Measurements from ENCODE around the gene STK38L.

STK38L gene

DNA sequence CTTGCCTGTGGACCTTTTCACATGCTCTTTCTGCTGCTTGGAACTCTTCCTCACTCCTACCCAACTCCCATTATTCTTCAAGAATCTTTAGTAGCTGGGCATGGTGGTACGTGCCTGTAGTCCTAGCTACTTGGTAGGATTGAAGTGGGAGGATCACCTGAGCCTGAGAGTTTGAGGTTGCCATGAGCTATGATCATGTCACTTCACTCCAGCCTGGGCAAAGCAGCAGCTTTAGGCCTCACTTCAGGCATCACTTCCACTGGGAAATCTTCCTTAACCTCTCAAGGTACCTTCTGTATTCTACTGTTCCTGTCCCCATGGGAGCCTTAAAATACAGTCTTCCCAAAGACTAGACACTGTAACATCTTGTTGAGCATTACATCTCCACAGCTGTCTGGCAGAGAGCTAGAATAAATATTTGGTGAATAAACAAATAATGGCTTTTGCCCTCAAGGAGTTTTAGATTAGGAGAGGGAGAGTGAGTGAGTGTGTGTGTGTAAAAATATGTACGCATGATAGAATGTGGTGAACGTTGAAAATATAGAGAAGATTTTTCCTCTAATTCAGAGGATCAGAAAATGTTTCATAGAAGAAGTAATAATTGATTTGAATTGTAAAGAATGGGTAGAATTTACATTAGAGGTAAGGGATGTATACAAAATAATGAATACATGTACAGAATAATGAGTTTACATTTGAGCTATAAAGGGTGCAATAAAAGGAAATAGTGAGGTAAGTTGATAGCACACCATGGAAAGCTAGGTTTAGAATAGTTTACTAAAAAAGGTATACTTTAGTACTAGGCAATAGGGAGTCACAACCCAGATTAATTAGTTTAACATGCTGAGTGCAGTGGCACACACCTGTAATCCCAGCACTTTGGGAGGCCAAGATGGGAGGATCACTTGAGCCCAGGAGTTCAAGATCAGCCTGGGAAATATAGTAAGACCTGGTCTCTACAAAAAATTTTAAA is 59.3 kb downstream of the STK38L start:
- no peak for TF ChIP-seq GABPA (IDR thresholded peaks at IDR 0.05; ENCODE audit: low read depth)
- TF ChIP-seq POLR2AphosphoS5 (IDR thresholded peaks at IDR 0.05; ENCODE audit: low read depth): no peak
- TF ChIP-seq, protein P1, sequence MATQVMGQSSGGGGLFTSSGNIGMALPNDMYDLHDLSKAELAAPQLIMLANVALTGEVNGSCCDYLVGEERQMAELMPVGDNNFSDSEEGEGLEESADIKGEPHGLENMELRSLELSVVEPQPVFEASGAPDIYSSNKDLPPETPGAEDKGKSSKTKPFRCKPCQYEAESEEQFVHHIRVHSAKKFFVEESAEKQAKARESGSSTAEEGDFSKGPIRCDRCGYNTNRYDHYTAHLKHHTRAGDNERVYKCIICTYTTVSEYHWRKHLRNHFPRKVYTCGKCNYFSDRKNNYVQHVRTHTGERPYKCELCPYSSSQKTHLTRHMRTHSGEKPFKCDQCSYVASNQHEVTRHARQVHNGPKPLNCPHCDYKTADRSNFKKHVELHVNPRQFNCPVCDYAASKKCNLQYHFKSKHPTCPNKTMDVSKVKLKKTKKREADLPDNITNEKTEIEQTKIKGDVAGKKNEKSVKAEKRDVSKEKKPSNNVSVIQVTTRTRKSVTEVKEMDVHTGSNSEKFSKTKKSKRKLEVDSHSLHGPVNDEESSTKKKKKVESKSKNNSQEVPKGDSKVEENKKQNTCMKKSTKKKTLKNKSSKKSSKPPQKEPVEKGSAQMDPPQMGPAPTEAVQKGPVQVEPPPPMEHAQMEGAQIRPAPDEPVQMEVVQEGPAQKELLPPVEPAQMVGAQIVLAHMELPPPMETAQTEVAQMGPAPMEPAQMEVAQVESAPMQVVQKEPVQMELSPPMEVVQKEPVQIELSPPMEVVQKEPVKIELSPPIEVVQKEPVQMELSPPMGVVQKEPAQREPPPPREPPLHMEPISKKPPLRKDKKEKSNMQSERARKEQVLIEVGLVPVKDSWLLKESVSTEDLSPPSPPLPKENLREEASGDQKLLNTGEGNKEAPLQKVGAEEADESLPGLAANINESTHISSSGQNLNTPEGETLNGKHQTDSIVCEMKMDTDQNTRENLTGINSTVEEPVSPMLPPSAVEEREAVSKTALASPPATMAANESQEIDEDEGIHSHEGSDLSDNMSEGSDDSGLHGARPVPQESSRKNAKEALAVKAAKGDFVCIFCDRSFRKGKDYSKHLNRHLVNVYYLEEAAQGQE (IDR thresholded peaks at IDR 0.05; ENCODE audit: insufficient replicate concordance, low read depth): no peak
- TF ChIP-seq SPI1 (IDR thresholded peaks at IDR 0.05; ENCODE audit: borderline replicate concordance, low read depth): no peak
- TF ChIP-seq, protein P2, sequence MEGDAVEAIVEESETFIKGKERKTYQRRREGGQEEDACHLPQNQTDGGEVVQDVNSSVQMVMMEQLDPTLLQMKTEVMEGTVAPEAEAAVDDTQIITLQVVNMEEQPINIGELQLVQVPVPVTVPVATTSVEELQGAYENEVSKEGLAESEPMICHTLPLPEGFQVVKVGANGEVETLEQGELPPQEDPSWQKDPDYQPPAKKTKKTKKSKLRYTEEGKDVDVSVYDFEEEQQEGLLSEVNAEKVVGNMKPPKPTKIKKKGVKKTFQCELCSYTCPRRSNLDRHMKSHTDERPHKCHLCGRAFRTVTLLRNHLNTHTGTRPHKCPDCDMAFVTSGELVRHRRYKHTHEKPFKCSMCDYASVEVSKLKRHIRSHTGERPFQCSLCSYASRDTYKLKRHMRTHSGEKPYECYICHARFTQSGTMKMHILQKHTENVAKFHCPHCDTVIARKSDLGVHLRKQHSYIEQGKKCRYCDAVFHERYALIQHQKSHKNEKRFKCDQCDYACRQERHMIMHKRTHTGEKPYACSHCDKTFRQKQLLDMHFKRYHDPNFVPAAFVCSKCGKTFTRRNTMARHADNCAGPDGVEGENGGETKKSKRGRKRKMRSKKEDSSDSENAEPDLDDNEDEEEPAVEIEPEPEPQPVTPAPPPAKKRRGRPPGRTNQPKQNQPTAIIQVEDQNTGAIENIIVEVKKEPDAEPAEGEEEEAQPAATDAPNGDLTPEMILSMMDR (IDR thresholded peaks at IDR 0.05; ENCODE audit: insufficient read depth, low read length): no peak
- Histone ChIP-seq H3K27ac (replicated peaks) (no peak overlapping the region), H3K4me3 (replicated peaks; ENCODE audit: insufficient read depth, low read length) (no peak overlapping the region), H3K27me3 (ENCODE audit: insufficient read depth, poor library complexity, severe bottlenecking) (no peaks in the 10 kb centered on the region)
- no peak for DNase-seq (ENCODE audit: low read depth in 1 of 2, low spot score in 1 of 2)

DNA sequence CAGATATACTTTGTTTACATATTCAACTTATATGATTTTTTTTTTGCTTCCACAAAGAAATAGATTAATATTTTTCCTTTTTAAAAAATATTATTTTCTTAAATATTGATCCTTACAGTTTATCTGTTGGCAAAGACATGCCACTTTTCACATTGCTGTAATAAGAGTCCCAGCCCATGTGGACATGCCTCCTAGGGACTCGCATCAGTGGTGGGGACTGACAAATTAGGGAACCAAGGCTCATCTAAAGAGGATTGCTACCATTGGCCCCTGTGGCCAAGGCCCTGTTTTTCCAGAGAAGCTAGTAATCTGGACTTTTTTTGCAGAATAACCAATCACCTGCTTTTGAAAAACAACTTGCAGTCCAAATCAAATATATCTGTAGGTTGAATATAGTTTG is 60.8 kb downstream of the STK38L start:
- H3K4me3 ChIP-seq (replicated peaks; ENCODE audit: insufficient read depth, low read length): no peak overlapping the region
- TF ChIP-seq GABPA (IDR thresholded peaks at IDR 0.05; ENCODE audit: low read depth) (no peak), SPI1 (IDR thresholded peaks at IDR 0.05; ENCODE audit: borderline replicate concordance, low read depth) (no peak), POLR2AphosphoS5 (IDR thresholded peaks at IDR 0.05; ENCODE audit: low read depth) (no peak)
- TF ChIP-seq, protein P2 (IDR thresholded peaks at IDR 0.05; ENCODE audit: insufficient read depth, low read length): no peak
- TF ChIP-seq, protein P1 (IDR thresholded peaks at IDR 0.05; ENCODE audit: insufficient replicate concordance, low read depth): no peak
- no peaks in the 10 kb centered on the region for H3K27me3 ChIP-seq (ENCODE audit: insufficient read depth, poor library complexity, severe bottlenecking)
- H3K27ac ChIP-seq (replicated peaks): no peak overlapping the region
- peak in 1 of 2 experiments; percentile 2 for DNase-seq (ENCODE audit: low read depth in 1 of 2, low spot score in 1 of 2)

- no peak for TF ChIP-seq GABPA (IDR thresholded peaks at IDR 0.05; ENCODE audit: low read depth)
- no peak for TF ChIP-seq POLR2AphosphoS5 (IDR thresholded peaks at IDR 0.05; ENCODE audit: low read depth)
- TF ChIP-seq, protein P1 (IDR thresholded peaks at IDR 0.05; ENCODE audit: insufficient replicate concordance, low read depth): no peak
- TF ChIP-seq SPI1 (IDR thresholded peaks at IDR 0.05; ENCODE audit: borderline replicate concordance, low read depth): no peak
- TF ChIP-seq, protein P2 (IDR thresholded peaks at IDR 0.05; ENCODE audit: insufficient read depth, low read length): no peak
- no peak overlapping the region for H3K27ac ChIP-seq (replicated peaks)
- H3K4me3 ChIP-seq (replicated peaks; ENCODE audit: insufficient read depth, low read length): no peak overlapping the region
- H3K27me3 ChIP-seq (ENCODE audit: insufficient read depth, poor library complexity, severe bottlenecking): no peaks in the 10 kb centered on the region
- DNase-seq (ENCODE audit: low read depth in 1 of 2, low spot score in 1 of 2): no peak
Observed at GRCh38 chr12:27305673-27306456, 61.8 kb downstream of the STK38L start.
